Osteocyte (in vitro differentiated cells): ENCODE data around the gene THSD4. TPM values are rescaled to one million over a fixed set of nuclear protein-coding genes. Genes with fewer than 3 reads are reported as not detected.

Experiments
- DNase-seq: peaks from one replicate; pipeline ENCODE4 v3.0.0; 2021; ENCODE audit warnings: mixed read lengths; ENCODE audit not compliant: unreplicated experiment; ENCODE audit errors: extremely low spot score
- H3K27ac Mint-ChIP-seq: one replicate; pipeline ENCODE4 v1.8.0; 2021; ENCODE audit warnings: mild to moderate bottlenecking, mixed read lengths; ENCODE audit not compliant: unreplicated experiment
- H3K27me3 Mint-ChIP-seq: one replicate; pipeline ENCODE4 v1.8.0; 2021; ENCODE audit warnings: mixed read lengths; ENCODE audit not compliant: unreplicated experiment
- H3K36me3 Mint-ChIP-seq: one replicate; pipeline ENCODE4 v1.8.0; 2021; ENCODE audit warnings: mixed read lengths; ENCODE audit not compliant: unreplicated experiment
- H3K4me1 Mint-ChIP-seq: one replicate; pipeline ENCODE4 v1.8.0; 2021; ENCODE audit warnings: mixed read lengths; ENCODE audit not compliant: unreplicated experiment
- H3K4me3 Mint-ChIP-seq: one replicate; pipeline ENCODE4 v1.8.0; 2021; ENCODE audit warnings: mild to moderate bottlenecking, moderate library complexity, mixed read lengths; ENCODE audit not compliant: unreplicated experiment
- H3K9me3 Mint-ChIP-seq: one replicate; pipeline ENCODE4 v1.8.0; 2021; ENCODE audit warnings: mixed read lengths; ENCODE audit not compliant: unreplicated experiment
- total RNA-seq: library from RNA; stranded (reverse); gene quantifications from 2 replicates; pipeline ENCODE4 v1.2.1, GENCODE V29; 2021
- TF ChIP-seq, protein P1 (sequence below): fragments of 200-600 bp; sonication (generic); IDR thresholded peaks from 2 replicates; pipeline ENCODE4 v1.5.0; 2021; ENCODE audit warnings: antibody characterized with exemption, mild to moderate bottlenecking, moderate library complexity

Gene THSD4
- total RNA-seq, 1 donor from 2014 or later = 5.7 TPM

DNA sequence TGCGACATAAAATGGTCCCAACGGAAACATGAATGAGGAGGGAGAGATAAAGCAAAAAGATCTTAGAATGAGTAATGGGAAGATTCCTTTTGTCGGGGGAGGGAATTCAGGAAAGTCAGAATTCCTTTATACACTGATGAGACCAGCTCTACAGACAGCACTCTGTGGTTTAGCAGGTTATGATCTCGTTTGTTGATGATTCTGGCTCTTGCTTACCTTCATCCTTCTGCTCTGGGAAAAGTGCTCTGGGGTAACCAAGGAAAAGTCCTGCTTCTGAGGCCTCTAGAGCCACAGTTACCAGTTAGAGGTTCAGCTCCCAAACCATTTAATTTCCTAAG is 544.4 kb downstream of the THSD4 start:
- no peak overlapping the region for H3K4me3 Mint-ChIP-seq
- TF ChIP-seq, protein P1, sequence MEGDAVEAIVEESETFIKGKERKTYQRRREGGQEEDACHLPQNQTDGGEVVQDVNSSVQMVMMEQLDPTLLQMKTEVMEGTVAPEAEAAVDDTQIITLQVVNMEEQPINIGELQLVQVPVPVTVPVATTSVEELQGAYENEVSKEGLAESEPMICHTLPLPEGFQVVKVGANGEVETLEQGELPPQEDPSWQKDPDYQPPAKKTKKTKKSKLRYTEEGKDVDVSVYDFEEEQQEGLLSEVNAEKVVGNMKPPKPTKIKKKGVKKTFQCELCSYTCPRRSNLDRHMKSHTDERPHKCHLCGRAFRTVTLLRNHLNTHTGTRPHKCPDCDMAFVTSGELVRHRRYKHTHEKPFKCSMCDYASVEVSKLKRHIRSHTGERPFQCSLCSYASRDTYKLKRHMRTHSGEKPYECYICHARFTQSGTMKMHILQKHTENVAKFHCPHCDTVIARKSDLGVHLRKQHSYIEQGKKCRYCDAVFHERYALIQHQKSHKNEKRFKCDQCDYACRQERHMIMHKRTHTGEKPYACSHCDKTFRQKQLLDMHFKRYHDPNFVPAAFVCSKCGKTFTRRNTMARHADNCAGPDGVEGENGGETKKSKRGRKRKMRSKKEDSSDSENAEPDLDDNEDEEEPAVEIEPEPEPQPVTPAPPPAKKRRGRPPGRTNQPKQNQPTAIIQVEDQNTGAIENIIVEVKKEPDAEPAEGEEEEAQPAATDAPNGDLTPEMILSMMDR = no peak
- DNase-seq = no peak
- H3K9me3 Mint-ChIP-seq = no peaks in the 10 kb centered on the region
- H3K36me3 Mint-ChIP-seq = no peaks in the 10 kb centered on the region
- no peaks in the 10 kb centered on the region for H3K27me3 Mint-ChIP-seq
- no peak overlapping the region for H3K27ac Mint-ChIP-seq
- no peaks in the 10 kb centered on the region for H3K4me1 Mint-ChIP-seq

DNA sequence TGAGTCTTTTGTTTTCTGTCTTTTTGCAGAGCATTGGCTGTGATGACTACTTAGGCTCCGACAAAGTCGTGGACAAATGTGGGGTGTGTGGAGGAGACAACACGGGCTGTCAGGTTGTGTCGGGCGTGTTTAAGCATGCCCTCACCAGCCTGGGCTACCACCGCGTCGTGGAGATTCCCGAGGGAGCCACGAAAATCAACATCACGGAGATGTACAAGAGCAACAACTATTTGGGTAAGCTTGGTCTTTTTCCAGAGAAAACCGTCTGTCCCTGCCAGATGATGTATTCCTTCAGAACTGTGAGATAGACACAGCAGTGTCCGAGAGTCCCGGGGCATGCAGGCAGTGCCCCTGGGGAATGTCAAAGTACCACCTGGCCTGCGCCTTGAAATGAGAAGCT is 545.2 kb downstream of the THSD4 start:
- H3K36me3 Mint-ChIP-seq = no peaks in the 10 kb centered on the region
- H3K4me1 Mint-ChIP-seq = no peaks in the 10 kb centered on the region
- peaks cover 4% of the 10 kb centered on the region for H3K9me3 Mint-ChIP-seq
- TF ChIP-seq, protein P1 = no peak
- H3K27ac Mint-ChIP-seq = no peak overlapping the region
- no peak for DNase-seq
- H3K27me3 Mint-ChIP-seq = no peaks in the 10 kb centered on the region
- H3K4me3 Mint-ChIP-seq = no peak overlapping the region

DNA sequence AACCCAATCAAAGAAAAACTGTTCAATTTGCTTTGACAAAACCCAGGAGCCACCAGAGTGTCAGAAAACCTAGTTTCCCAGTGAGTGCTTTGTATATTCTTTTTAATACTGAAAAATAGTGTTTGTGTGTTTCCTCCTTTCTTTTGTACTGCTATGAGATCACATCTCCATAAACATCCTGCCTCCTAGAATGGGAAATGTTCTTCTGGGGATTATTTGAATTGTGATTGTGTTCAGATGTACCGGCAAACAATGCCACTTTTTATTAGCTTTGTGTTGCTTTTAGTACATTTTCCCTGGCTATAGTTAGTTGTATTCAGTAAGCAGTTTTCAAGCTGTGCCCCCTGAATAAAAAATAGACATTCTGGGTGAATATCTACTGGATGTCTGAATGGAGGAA is 547.0 kb downstream of the THSD4 start:
- Mint-ChIP-seq H3K36me3 (no peaks in the 10 kb centered on the region), H3K4me3 (no peak overlapping the region)
- TF ChIP-seq, protein P1 = no peak

DNA sequence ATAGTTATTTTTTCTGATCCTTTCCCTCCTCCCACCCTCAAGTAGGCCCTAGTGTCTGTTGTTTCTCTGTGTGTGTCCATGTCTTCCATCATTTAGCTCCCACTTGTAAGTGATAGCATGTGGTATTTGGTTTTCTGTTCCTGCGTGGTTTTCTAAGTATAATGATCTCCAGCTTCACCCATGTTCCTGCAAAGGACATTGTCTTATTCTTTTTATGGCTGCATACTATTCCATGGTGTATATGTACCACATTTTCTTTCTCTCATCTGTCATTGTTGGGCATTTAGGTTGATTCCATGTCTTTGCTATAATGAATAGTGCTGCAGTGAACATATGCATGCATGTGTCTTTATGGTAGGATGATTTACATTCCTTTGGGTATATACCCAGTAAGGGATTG is 549.4 kb downstream of the THSD4 start:
- Mint-ChIP-seq H3K4me1 (peaks cover 6% of the 10 kb centered on the region), H3K27ac (no peak overlapping the region), H3K4me3 (no peak overlapping the region), H3K36me3 (no peaks in the 10 kb centered on the region), H3K9me3 (peaks cover 10% of the 10 kb centered on the region), H3K27me3 (no peaks in the 10 kb centered on the region)
- TF ChIP-seq, protein P1 = no peak
- no peak for DNase-seq

More for the DNA sequence above, 547.0 kb downstream of the THSD4 start:
- H3K4me1 Mint-ChIP-seq = no peaks in the 10 kb centered on the region
- no peak for DNase-seq
- H3K27me3 Mint-ChIP-seq = no peaks in the 10 kb centered on the region
- H3K9me3 Mint-ChIP-seq = peaks cover 10% of the 10 kb centered on the region
- no peak overlapping the region for H3K27ac Mint-ChIP-seq

DNA sequence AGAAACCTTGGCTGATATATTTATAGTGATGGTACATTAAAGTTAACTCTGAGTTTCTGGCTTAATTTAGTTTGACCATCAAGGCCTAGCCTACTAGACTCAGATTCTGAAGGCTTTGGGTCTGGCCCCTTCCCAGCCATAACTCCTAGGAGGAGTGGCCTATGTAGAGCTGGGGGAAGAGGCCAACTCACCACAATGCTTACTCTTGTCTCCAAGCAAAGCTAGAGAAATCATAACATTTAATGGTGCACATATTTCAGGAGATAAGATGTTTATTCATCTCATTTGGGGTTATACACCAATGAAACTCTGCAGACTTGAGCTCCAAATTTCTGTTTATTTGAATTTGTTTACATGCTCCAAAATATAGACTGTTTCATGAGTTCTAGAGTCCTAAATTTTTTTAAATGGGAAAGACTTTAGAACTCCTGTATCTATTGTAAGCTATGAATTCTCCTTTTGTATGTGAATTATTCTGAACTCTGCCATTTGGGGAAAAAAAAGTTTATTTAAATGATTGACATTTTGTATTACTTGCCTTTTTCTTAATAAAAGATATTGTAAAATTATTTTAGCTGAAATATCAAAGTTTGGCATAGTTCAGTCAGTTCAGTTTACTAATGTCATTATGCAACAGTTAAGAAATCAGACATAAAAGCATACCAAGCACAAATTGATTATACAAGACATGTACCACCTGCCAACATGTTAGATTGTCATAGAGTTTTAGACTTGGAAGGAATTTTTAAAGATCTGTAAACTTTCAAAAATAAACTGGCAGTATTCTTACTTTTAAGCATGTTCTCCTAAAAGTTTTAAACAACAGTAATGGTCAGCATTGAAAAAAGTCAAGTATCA is 551.7 kb downstream of the THSD4 start:
- Mint-ChIP-seq H3K4me1 (peaks cover 6% of the 10 kb centered on the region), H3K27me3 (peaks cover under 1% of the 10 kb centered on the region), H3K9me3 (peaks cover 10% of the 10 kb centered on the region), H3K4me3 (no peak overlapping the region), H3K27ac (no peak overlapping the region), H3K36me3 (no peaks in the 10 kb centered on the region)
- DNase-seq = no peak
- TF ChIP-seq, protein P1 = no peak
